KMS-11 (cell line): ENCODE measurements around the gene PPP1R3G.

Experiments
- H2AFZ ChIP-seq: fragments of 200-600 bp; sonication (generic); 2 replicates; pipeline ENCODE4 v1.6.1; 2016; ENCODE audit warnings: antibody characterized with exemption, mixed run types, low read depth
- H3K27ac ChIP-seq: fragments of 200-600 bp; sonication (generic); 2 replicates; pipeline ENCODE4 v1.6.1; 2016; ENCODE audit warnings: mild to moderate bottlenecking, mixed run types
- H3K27me3 ChIP-seq: fragments of 200-600 bp; sonication (generic); 2 replicates; pipeline ENCODE4 v1.6.1; 2017; ENCODE audit warnings: mild to moderate bottlenecking, low read depth, mixed run types, moderate library complexity; ENCODE audit not compliant: insufficient read depth
- H3K36me3 ChIP-seq: fragments of 200-600 bp; sonication (generic); 2 replicates; pipeline ENCODE4 v1.6.1; 2017; ENCODE audit warnings: mild to moderate bottlenecking, mixed run types; ENCODE audit not compliant: insufficient read depth
- H3K4me1 ChIP-seq: fragments of 200-600 bp; sonication (generic); 2 replicates; pipeline ENCODE4 v1.6.1; 2016; ENCODE audit warnings: mild to moderate bottlenecking, low read depth, mixed run types; ENCODE audit not compliant: poor library complexity, severe bottlenecking
- H3K4me2 ChIP-seq: fragments of 200-600 bp; sonication (generic); 2 replicates; pipeline ENCODE4 v1.7.0; 2016; ENCODE audit warnings: mild to moderate bottlenecking, mixed run types
- H3K4me3 ChIP-seq: fragments of 200-600 bp; sonication (generic); IDR thresholded peaks from 2 replicates; pipeline ENCODE4 v1.6.1; 2017; ENCODE audit warnings: low read depth, low read length, mixed read lengths; ENCODE audit not compliant: insufficient read depth
- H3K79me2 ChIP-seq: fragments of 200-600 bp; sonication (generic); 2 replicates; pipeline ENCODE4 v1.6.1; 2016; ENCODE audit warnings: low read depth, mixed run types; ENCODE audit not compliant: insufficient read depth
- H3K9ac ChIP-seq: fragments of 200-600 bp; sonication (generic); 2 replicates; pipeline ENCODE4 v1.6.1; 2016; ENCODE audit warnings: mild to moderate bottlenecking, mixed run types
- H4K20me1 ChIP-seq: fragments of 200-600 bp; sonication (generic); 2 replicates; pipeline ENCODE4 v1.6.1; 2016; ENCODE audit warnings: mild to moderate bottlenecking, mixed run types; ENCODE audit not compliant: insufficient read depth
- CTCF ChIP-seq: fragments of 200-600 bp; sonication (generic); conservative IDR thresholded peaks from 2 replicates; pipeline ENCODE4 v1.6.1; 2017; ENCODE audit warnings: low read depth, mild to moderate bottlenecking, antibody characterized with exemption, low read length, moderate library complexity, mixed read lengths

The PPP1R3G gene

GRCh38 chr6:5111626-5112025, 26.5 kb downstream of the PPP1R3G start:
- Histone ChIP-seq H3K79me2 (no peaks in the 10 kb centered on the region), H3K36me3 (no peaks in the 10 kb centered on the region), H3K4me2 (no peak overlapping the region), H2AFZ (no peak overlapping the region), H3K27me3 (no peaks in the 10 kb centered on the region), H3K27ac (no peak overlapping the region), H3K4me1 (no peaks in the 10 kb centered on the region), H3K9ac (no peak overlapping the region), H3K4me3 (no peak overlapping the region), H4K20me1 (no peaks in the 10 kb centered on the region)
- no peak for TF ChIP-seq CTCF

GRCh38 chr6:5112066-5112799, 27.1 kb downstream of the PPP1R3G start:
- no peaks in the 10 kb centered on the region for H3K27me3 ChIP-seq
- TF ChIP-seq CTCF: no peak
- H4K20me1 ChIP-seq: no peaks in the 10 kb centered on the region
- H3K4me1 ChIP-seq: no peaks in the 10 kb centered on the region
- no peak overlapping the region for H2AFZ ChIP-seq
- H3K79me2 ChIP-seq: no peaks in the 10 kb centered on the region
- H3K4me2 ChIP-seq: no peak overlapping the region
- H3K4me3 ChIP-seq: no peak overlapping the region
- H3K27ac ChIP-seq: no peak overlapping the region
- no peaks in the 10 kb centered on the region for H3K36me3 ChIP-seq
- no peak overlapping the region for H3K9ac ChIP-seq

GRCh38 chr6:5113096-5113495, 28.0 kb downstream of the PPP1R3G start:
- no peaks in the 10 kb centered on the region for H3K4me1 ChIP-seq
- no peaks in the 10 kb centered on the region for H3K27me3 ChIP-seq
- H2AFZ ChIP-seq: no peak overlapping the region
- no peaks in the 10 kb centered on the region for H3K36me3 ChIP-seq
- no peaks in the 10 kb centered on the region for H4K20me1 ChIP-seq
- no peak overlapping the region for H3K4me2 ChIP-seq
- H3K27ac ChIP-seq: no peak overlapping the region
- TF ChIP-seq CTCF: no peak
- no peak overlapping the region for H3K9ac ChIP-seq
- H3K79me2 ChIP-seq: no peaks in the 10 kb centered on the region
- no peak overlapping the region for H3K4me3 ChIP-seq

- no peak overlapping the region for H3K9ac ChIP-seq
- H2AFZ ChIP-seq: no peak overlapping the region
- no peaks in the 10 kb centered on the region for H3K79me2 ChIP-seq
- no peak overlapping the region for H3K4me2 ChIP-seq
- no peak overlapping the region for H3K27ac ChIP-seq
- no peaks in the 10 kb centered on the region for H4K20me1 ChIP-seq
- no peak for TF ChIP-seq CTCF
- H3K4me3 ChIP-seq: no peak overlapping the region
- H3K4me1 ChIP-seq: no peaks in the 10 kb centered on the region
- H3K36me3 ChIP-seq: no peaks in the 10 kb centered on the region
- H3K27me3 ChIP-seq: no peaks in the 10 kb centered on the region
Observed at GRCh38 chr6:5115168-5115567, 30.0 kb downstream of the PPP1R3G start.
